HepG2 (cell line): ENCODE data around the gene ARL3. TPM values are rescaled to one million over a fixed set of nuclear protein-coding genes. Genes with fewer than 3 reads are reported as not detected.

Experiments
- ATM ChIP-seq: fragments of 450-650 bp; IDR thresholded peaks from 2 replicates; pipeline ENCODE4 v1.7.1; 2017; ENCODE audit warnings: mild to moderate bottlenecking, borderline replicate concordance
- BORCS8-MEF2B ChIP-seq: sonication (generic); formaldehyde crosslinking; IDR thresholded peaks from 2 replicates; pipeline ENCODE4 v1.8.0; 2022; ENCODE audit warnings: mild to moderate bottlenecking, missing genetic modification reagents
- CENPX ChIP-seq: sonication (generic); formaldehyde crosslinking; IDR thresholded peaks from 2 replicates; pipeline ENCODE4 v1.9.0; 2021; ENCODE audit warnings: mild to moderate bottlenecking, missing genetic modification reagents, moderate library complexity
- ELF1 ChIP-seq: sonication (generic); formaldehyde crosslinking; IDR thresholded peaks from 2 replicates; pipeline ENCODE4 v1.4.0; 2020; ENCODE audit warnings: missing genetic modification reagents
- HOXA5 ChIP-seq: sonication (generic); formaldehyde crosslinking; IDR thresholded peaks from 2 replicates; pipeline ENCODE4 v1.4.0; 2020; ENCODE audit warnings: missing genetic modification reagents
- IRF1 ChIP-seq: sonication (generic); formaldehyde crosslinking; IDR thresholded peaks from 2 replicates; pipeline ENCODE4 v1.4.0; 2020; ENCODE audit warnings: low read depth, mild to moderate bottlenecking, missing genetic modification reagents
- LRRFIP1 ChIP-seq: sonication (generic); formaldehyde crosslinking; conservative IDR thresholded peaks from 2 replicates; pipeline ENCODE4 v1.4.0; 2020; ENCODE audit warnings: missing genetic modification reagents
- NKX3-1 ChIP-seq: sonication (generic); formaldehyde crosslinking; IDR thresholded peaks from 2 replicates; pipeline ENCODE4 v1.5.0; 2020; ENCODE audit warnings: missing genetic modification reagents
- PBX2 ChIP-seq: IDR thresholded peaks from 2 replicates; pipeline ENCODE4 v1.6.1; 2016; ENCODE audit warnings: control low read depth
- PHF5A ChIP-seq: IDR thresholded peaks from one replicate; pipeline ENCODE4 v1.6.1; 2018; ENCODE audit warnings: low read depth, missing genetic modification reagents; ENCODE audit not compliant: unreplicated experiment
- POLR2G ChIP-seq: fragments of 200-400 bp; formaldehyde crosslinking; IDR thresholded peaks from 2 replicates; pipeline ENCODE4 v1.6.1; 2018; ENCODE audit warnings: mild to moderate bottlenecking, low read depth, low read length, moderate library complexity
- SMAD1 ChIP-seq: sonication (generic); formaldehyde crosslinking; IDR thresholded peaks from 2 replicates; pipeline ENCODE4 v1.4.0; 2020; ENCODE audit warnings: missing genetic modification reagents, low read depth, mild to moderate bottlenecking, borderline replicate concordance
- TRIM22 ChIP-seq: fragments of 450-650 bp; IDR thresholded peaks from 2 replicates; pipeline ENCODE4 v1.6.1; 2017
- ZBTB33 ChIP-seq: sonication (generic); formaldehyde crosslinking; IDR thresholded peaks from 2 replicates; pipeline ENCODE4 v1.4.0; 2020; ENCODE audit warnings: missing genetic modification reagents
- ZBTB7A ChIP-seq: sonication (generic); formaldehyde crosslinking; IDR thresholded peaks from 2 replicates; pipeline ENCODE4 v1.8.0; 2022; ENCODE audit warnings: mild to moderate bottlenecking, missing genetic modification reagents
- ZNF292 ChIP-seq: sonication (generic); formaldehyde crosslinking; IDR thresholded peaks from 2 replicates; pipeline ENCODE4 v1.8.1; 2022; ENCODE audit warnings: mild to moderate bottlenecking, low read depth, missing genetic modification reagents, borderline replicate concordance
- ZNF362 ChIP-seq: sonication (generic); formaldehyde crosslinking; IDR thresholded peaks from 2 replicates; pipeline ENCODE4 v1.4.0; 2020; ENCODE audit warnings: missing genetic modification reagents, mild to moderate bottlenecking, borderline replicate concordance
- ZNF530 ChIP-seq: sonication (generic); formaldehyde crosslinking; IDR thresholded peaks from 2 replicates; pipeline ENCODE4 v1.5.0; 2020; ENCODE audit warnings: low read depth, mild to moderate bottlenecking, missing genetic modification reagents
- polyA plus RNA-seq, 8 experiments: library from polyadenylated mRNA; depleted of rRNA in 3 of 8; stranded (reverse) in 7 of 8; unstranded in 1 of 8; fragments of >200 nt; fragmentation: Illumina TruSeq in 4 of 8; extraction: Trizol in 4 of 8; gene quantifications; 2 replicates each; pipeline versions ENCODE4 v1.2.1 to v1.2.3, GENCODE V29; 2011 to 2016; ENCODE audit warnings: low read depth in 4 of 8, missing spikeins in 1 of 8, mixed read lengths in 1 of 8; ENCODE audit not compliant: insufficient read depth in 1 of 8
- total RNA-seq, 5 experiments: library from RNA; depleted of rRNA; stranded (reverse); fragments of >200 nt; fragmentation: Illumina TruSeq; extraction: Trizol; gene quantifications; 2 replicates each; pipeline ENCODE4 v1.2.3, GENCODE V29; 2016; ENCODE audit warnings: low read depth in 1 of 5
- TF ChIP-seq, protein P1 (sequence below): sonication (generic); formaldehyde crosslinking; IDR thresholded peaks from 2 replicates; pipeline ENCODE4 v1.5.1; 2020; ENCODE audit warnings: mild to moderate bottlenecking, moderate library complexity, missing genetic modification reagents

ARL3 gene
- total and polyA plus RNA-seq, 2 of the 13 experiments (the other 11 are each of a cell fraction or from before 2014, with no cell fraction given) = 5.2 to 6.6 TPM

DNA sequence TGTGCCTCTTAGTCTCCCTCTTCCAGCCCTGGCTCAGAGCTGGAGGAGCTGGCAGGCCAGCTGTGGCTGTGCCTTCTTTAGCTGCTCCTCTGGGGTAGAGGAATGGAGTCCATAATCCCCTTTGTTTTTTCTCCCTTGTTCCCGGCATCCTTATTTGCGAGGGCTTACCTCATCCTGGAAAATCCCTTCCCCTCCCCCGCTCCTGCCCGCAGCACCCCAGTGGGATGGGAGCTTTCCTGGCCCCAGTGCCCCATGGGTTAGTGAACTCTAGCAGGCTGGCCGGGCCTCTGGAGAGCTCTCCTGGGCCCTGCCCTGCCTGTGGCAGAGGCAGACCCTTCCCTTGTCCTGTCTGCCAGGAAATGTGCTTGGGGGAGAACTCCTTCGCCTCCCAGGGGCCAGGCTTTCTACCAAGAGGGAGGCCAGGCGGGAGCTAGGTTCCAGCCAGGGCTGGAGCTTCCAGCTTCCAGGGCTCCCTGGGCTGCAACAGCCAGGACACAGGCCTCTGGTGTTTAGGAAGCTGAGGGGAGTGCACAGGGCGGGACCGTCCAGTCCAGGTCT, 86.4 kb downstream of the ARL3 start (continued):
- TF ChIP-seq ZBTB33 (CRISPR knock-in tag) = no peak
- no peak for TF ChIP-seq ZNF530 (CRISPR knock-in tag)
- TF ChIP-seq TRIM22 = no peak
- no peak for TF ChIP-seq ZBTB7A
- no peak for TF ChIP-seq PBX2 (CRISPR knock-in tag)
- no peak for TF ChIP-seq SMAD1 (CRISPR knock-in tag)
- TF ChIP-seq ZNF362 = no peak
- no peak for TF ChIP-seq CENPX (CRISPR knock-in tag)
- no peak for TF ChIP-seq HOXA5 (CRISPR knock-in tag)
- TF ChIP-seq LRRFIP1 (CRISPR knock-in tag) = no peak
- no peak for TF ChIP-seq ATM
- no peak for TF ChIP-seq BORCS8-MEF2B
- TF ChIP-seq ELF1 = no peak
- TF ChIP-seq IRF1 (CRISPR knock-in tag) = no peak
- 0 out of 2 replicates have a peak, but pooled peaks have one; percentile 39 for TF ChIP-seq POLR2G
- no peak for TF ChIP-seq PHF5A (CRISPR knock-in tag)
- TF ChIP-seq, protein P1, sequence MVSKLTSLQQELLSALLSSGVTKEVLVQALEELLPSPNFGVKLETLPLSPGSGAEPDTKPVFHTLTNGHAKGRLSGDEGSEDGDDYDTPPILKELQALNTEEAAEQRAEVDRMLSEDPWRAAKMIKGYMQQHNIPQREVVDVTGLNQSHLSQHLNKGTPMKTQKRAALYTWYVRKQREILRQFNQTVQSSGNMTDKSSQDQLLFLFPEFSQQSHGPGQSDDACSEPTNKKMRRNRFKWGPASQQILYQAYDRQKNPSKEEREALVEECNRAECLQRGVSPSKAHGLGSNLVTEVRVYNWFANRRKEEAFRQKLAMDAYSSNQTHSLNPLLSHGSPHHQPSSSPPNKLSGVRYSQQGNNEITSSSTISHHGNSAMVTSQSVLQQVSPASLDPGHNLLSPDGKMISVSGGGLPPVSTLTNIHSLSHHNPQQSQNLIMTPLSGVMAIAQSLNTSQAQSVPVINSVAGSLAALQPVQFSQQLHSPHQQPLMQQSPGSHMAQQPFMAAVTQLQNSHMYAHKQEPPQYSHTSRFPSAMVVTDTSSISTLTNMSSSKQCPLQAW (CRISPR knock-in tag) = no peak
- no peak for TF ChIP-seq ZNF292 (CRISPR knock-in tag)
- no peak for TF ChIP-seq NKX3-1 (CRISPR knock-in tag)
